PC-9 (cell line): ENCODE measurements around the gene GOLM1.

Experiments
- CTCF ChIP-seq: fragments of 200-600 bp; sonication (generic); conservative IDR thresholded peaks from 2 replicates; pipeline ENCODE4 v1.6.1; 2017; ENCODE audit warnings: mixed run types, antibody characterized with exemption, mild to moderate bottlenecking, moderate library complexity
- EZH2 ChIP-seq: fragments of 200-600 bp; sonication (generic); IDR thresholded peaks from 2 replicates; pipeline ENCODE4 v1.8.0; 2017; ENCODE audit warnings: antibody characterized with exemption, low read depth

- no peak for TF ChIP-seq EZH2
- no peak for TF ChIP-seq CTCF
These were observed 112.1 kb downstream of the GOLM1 start for GRCh38 chr9:85987236-85987635.
